Astrocyte (in vitro differentiated cells and primary cell): ENCODE measurements around the gene STX1A. TPM values are rescaled to one million over a fixed set of nuclear protein-coding genes. Genes with fewer than 3 reads are reported as not detected.
"Not testable (repeated sequence)": the region's sequence is repeated elsewhere in the genome, so short reads cannot be mapped to it uniquely, and the experiment has no call there.

Experiments used
- DNase-seq: peaks from one replicate; pipeline ENCODE4 v3.0.0-alpha.2; 2010; ENCODE audit warnings: low read depth
- FAIRE-seq: peaks from 2 replicates; lab custom pipeline; 2011; peaks lifted over from hg19 to GRCh38; lab: Jason Lieb, UNC
- H2AFZ ChIP-seq: 2 replicates; pipeline ENCODE4 v1.6.0; 2012; ENCODE audit warnings: low read depth, low read length, inconsistent platforms
- H3K27ac ChIP-seq: 2 replicates; pipeline ENCODE4 v1.5.1; 2011; ENCODE audit warnings: low read depth, low read length, inconsistent platforms
- H3K27me3 ChIP-seq: 2 replicates; pipeline ENCODE4 v1.6.0; 2011; ENCODE audit warnings: low read length, inconsistent platforms; ENCODE audit not compliant: insufficient read depth
- H3K36me3 ChIP-seq: 2 replicates; pipeline ENCODE4 v1.5.1; 2011; ENCODE audit warnings: low read length, inconsistent platforms; ENCODE audit not compliant: insufficient read depth
- H3K4me1 ChIP-seq: 2 replicates; pipeline ENCODE4 v1.5.1; 2011; ENCODE audit warnings: low read length, inconsistent platforms; ENCODE audit not compliant: insufficient read depth
- H3K4me2 ChIP-seq: 2 replicates; pipeline ENCODE4 v1.6.0; 2012; ENCODE audit warnings: low read length, inconsistent platforms
- H3K4me3 ChIP-seq: 2 replicates; pipeline ENCODE4 v1.5.1; 2011; ENCODE audit warnings: low read depth, mild to moderate bottlenecking, low read length, inconsistent platforms; ENCODE audit not compliant: insufficient read depth
- H3K79me2 ChIP-seq: 2 replicates; pipeline ENCODE4 v1.6.0; 2012; ENCODE audit warnings: mild to moderate bottlenecking, low read length, inconsistent platforms; ENCODE audit not compliant: insufficient read depth
- H3K9ac ChIP-seq: 2 replicates; pipeline ENCODE4 v1.6.0; 2012; ENCODE audit warnings: mild to moderate bottlenecking, low read length, inconsistent platforms
- H3K9me3 ChIP-seq: 2 replicates; pipeline ENCODE4 v1.5.1; 2012; ENCODE audit warnings: low read depth, mild to moderate bottlenecking, low read length, inconsistent platforms; ENCODE audit not compliant: insufficient read depth
- H4K20me1 ChIP-seq: 2 replicates; pipeline ENCODE4 v1.6.0; 2012; ENCODE audit warnings: low read length, inconsistent platforms; ENCODE audit not compliant: insufficient read depth
- H3K27ac Mint-ChIP-seq: one replicate; pipeline ENCODE4 v1.8.0; 2021; ENCODE audit warnings: mild to moderate bottlenecking, mixed read lengths; ENCODE audit not compliant: unreplicated experiment
- H3K27me3 Mint-ChIP-seq: one replicate; pipeline ENCODE4 v1.8.0; 2021; ENCODE audit warnings: low read depth, mixed read lengths; ENCODE audit not compliant: unreplicated experiment
- H3K36me3 Mint-ChIP-seq: one replicate; pipeline ENCODE4 v1.8.0; 2021; ENCODE audit warnings: low read depth, mixed read lengths; ENCODE audit not compliant: unreplicated experiment
- H3K4me1 Mint-ChIP-seq: one replicate; pipeline ENCODE4 v1.8.0; 2021; ENCODE audit warnings: low read depth, mixed read lengths; ENCODE audit not compliant: unreplicated experiment
- H3K4me3 Mint-ChIP-seq: one replicate; pipeline ENCODE4 v1.8.0; 2021; ENCODE audit warnings: mild to moderate bottlenecking, moderate library complexity, mixed read lengths; ENCODE audit not compliant: unreplicated experiment
- H3K9me3 Mint-ChIP-seq: one replicate; pipeline ENCODE4 v1.8.0; 2021; ENCODE audit warnings: mild to moderate bottlenecking, mixed read lengths; ENCODE audit not compliant: unreplicated experiment
- EZH2 ChIP-seq: IDR thresholded peaks from 2 replicates; pipeline ENCODE4 v1.6.1; 2012; ENCODE audit warnings: mild to moderate bottlenecking, low read length, inconsistent platforms; ENCODE audit not compliant: insufficient read depth
- total RNA-seq: library from RNA; stranded (reverse); gene quantifications from 2 replicates; pipeline ENCODE4 v1.2.1, GENCODE V29; 2021
- TF ChIP-seq, protein P1 (sequence below): IDR thresholded peaks from 2 replicates; pipeline ENCODE4 v1.5.1; 2011; ENCODE audit warnings: low read depth, mild to moderate bottlenecking, inconsistent platforms, low read length, moderate library complexity; ENCODE audit not compliant: insufficient read depth

Gene STX1A
- total RNA-seq, 1 donor from 2014 or later: 19.7 TPM

DNA sequence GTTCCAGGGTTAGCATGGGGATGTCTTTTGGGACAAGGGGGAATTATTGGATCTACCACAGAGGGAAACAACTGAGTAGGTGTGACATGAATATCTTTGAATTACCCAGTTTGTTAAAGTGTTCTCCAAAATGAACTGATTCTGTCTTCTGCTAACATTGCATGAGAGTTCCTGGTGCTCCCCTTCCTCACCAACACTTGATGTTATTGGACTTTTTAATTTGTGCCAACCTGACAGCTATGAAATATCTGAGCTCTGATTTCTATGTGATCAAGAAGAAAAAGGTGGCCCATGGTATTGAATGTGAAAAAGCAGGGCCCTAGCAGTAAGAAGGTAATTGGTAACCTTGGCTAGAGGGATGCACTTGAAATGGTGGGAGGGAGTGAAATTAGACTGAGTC, 56.4 kb downstream of the STX1A start:
- Histone ChIP-seq H3K79me2 (no peaks in the 10 kb centered on the region), H3K27ac (no peak overlapping the region), H3K27me3 (peaks cover 4% of the 10 kb centered on the region), H3K36me3 (no peaks in the 10 kb centered on the region), H2AFZ (no peak overlapping the region), H3K4me2 (no peak overlapping the region), H4K20me1 (no peaks in the 10 kb centered on the region), H3K4me1 (no peaks in the 10 kb centered on the region), H3K9ac (no peak overlapping the region), H3K4me3 (no peak overlapping the region), H3K9me3 (no peaks in the 10 kb centered on the region)
- Mint-ChIP-seq H3K27me3 (peaks cover 23% of the 10 kb centered on the region), H3K4me1 (no peaks in the 10 kb centered on the region), H3K9me3 (peaks cover 9% of the 10 kb centered on the region), H3K36me3 (no peaks in the 10 kb centered on the region), H3K27ac (no peak overlapping the region), H3K4me3 (no peak overlapping the region)
- FAIRE-seq: no peak
- no peak for DNase-seq
- TF ChIP-seq, protein P1, sequence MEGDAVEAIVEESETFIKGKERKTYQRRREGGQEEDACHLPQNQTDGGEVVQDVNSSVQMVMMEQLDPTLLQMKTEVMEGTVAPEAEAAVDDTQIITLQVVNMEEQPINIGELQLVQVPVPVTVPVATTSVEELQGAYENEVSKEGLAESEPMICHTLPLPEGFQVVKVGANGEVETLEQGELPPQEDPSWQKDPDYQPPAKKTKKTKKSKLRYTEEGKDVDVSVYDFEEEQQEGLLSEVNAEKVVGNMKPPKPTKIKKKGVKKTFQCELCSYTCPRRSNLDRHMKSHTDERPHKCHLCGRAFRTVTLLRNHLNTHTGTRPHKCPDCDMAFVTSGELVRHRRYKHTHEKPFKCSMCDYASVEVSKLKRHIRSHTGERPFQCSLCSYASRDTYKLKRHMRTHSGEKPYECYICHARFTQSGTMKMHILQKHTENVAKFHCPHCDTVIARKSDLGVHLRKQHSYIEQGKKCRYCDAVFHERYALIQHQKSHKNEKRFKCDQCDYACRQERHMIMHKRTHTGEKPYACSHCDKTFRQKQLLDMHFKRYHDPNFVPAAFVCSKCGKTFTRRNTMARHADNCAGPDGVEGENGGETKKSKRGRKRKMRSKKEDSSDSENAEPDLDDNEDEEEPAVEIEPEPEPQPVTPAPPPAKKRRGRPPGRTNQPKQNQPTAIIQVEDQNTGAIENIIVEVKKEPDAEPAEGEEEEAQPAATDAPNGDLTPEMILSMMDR: no peak
- TF ChIP-seq EZH2: no peak

DNA sequence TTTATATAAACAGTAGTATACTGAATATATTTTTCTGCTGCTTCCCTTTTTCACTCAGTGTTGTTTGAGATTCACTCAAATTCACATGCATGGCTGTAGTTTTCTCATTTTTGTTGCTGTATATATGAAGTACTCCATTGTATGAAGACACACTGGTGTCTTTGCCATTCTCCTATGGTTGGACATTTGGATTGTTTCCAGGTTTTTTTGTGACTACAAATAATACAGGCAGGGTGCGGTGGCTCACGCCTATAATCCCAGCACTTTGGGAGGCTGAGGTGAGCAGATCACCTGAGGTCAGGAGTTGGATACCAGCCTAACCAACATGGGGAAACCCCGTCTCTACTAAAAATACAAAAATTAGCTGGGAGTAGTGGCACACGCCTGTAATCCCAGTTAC, 58.9 kb downstream of the STX1A start:
- not testable (repeated sequence) for H3K4me2 ChIP-seq, H3K27me3 ChIP-seq, H3K27ac Mint-ChIP-seq, H3K36me3 ChIP-seq, H3K9me3 Mint-ChIP-seq, H3K4me3 ChIP-seq, H4K20me1 ChIP-seq, H3K4me3 Mint-ChIP-seq, H3K4me1 ChIP-seq, H2AFZ ChIP-seq, H3K79me2 ChIP-seq, H3K9me3 ChIP-seq, H3K27ac ChIP-seq, H3K4me1 Mint-ChIP-seq, H3K9ac ChIP-seq, H3K36me3 Mint-ChIP-seq, FAIRE-seq, DNase-seq
- H3K27me3 Mint-ChIP-seq: peaks cover 17% of the 10 kb centered on the region

GRCh38 chr7:73659983-73660382, 59.5 kb downstream of the STX1A start:
- H3K27me3 ChIP-seq: peaks cover 4% of the 10 kb centered on the region
- Mint-ChIP-seq H3K9me3 (peaks cover 12% of the 10 kb centered on the region), H3K27me3 (peaks cover 20% of the 10 kb centered on the region), H3K36me3 (no peaks in the 10 kb centered on the region), H3K27ac (no peak overlapping the region), H3K4me3 (no peak overlapping the region), H3K4me1 (no peaks in the 10 kb centered on the region)
- H3K27ac ChIP-seq: no peak overlapping the region
- no peaks in the 10 kb centered on the region for H3K9me3 ChIP-seq
- DNase-seq (no peak), FAIRE-seq (no peak)
- H3K4me3 ChIP-seq: no peak overlapping the region
- no peaks in the 10 kb centered on the region for H3K79me2 ChIP-seq
- no peak overlapping the region for H3K9ac ChIP-seq
- no peak overlapping the region for H2AFZ ChIP-seq
- no peak overlapping the region for H3K4me2 ChIP-seq
- TF ChIP-seq EZH2: no peak
- TF ChIP-seq, protein P1: no peak
- H3K36me3 ChIP-seq: no peaks in the 10 kb centered on the region
- H3K4me1 ChIP-seq: no peaks in the 10 kb centered on the region
- no peaks in the 10 kb centered on the region for H4K20me1 ChIP-seq

DNA sequence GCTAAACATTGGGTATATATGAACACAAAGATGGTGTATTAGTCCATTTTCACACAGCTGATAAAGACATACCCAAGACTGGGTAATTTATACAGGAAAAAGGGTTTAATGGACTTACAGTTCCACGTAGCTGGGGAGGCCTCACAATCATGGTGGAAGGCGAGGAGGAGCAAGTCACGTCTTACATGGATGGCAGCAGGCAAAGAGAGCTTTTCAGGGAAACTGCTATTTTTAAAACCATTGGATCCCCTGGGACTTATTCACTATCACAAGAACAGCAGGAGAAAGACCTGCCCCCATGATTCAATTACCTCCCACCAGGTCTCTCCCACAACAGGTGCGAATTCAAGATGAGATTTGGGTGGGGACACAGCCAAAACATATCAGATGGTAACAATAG, 64.2 kb downstream of the STX1A start:
- H3K36me3 ChIP-seq, DNase-seq, H3K4me3 Mint-ChIP-seq, H3K4me1 Mint-ChIP-seq, H2AFZ ChIP-seq, FAIRE-seq, H3K36me3 Mint-ChIP-seq, H3K9me3 Mint-ChIP-seq, H3K27ac Mint-ChIP-seq, H3K27ac ChIP-seq, H3K4me2 ChIP-seq, H3K79me2 ChIP-seq, H3K4me1 ChIP-seq, H4K20me1 ChIP-seq, H3K4me3 ChIP-seq, H3K9ac ChIP-seq, H3K9me3 ChIP-seq: not testable (repeated sequence)
- peaks cover 14% of the 10 kb centered on the region for H3K27me3 ChIP-seq
- H3K27me3 Mint-ChIP-seq: peaks cover 29% of the 10 kb centered on the region
